Measurements from ENCODE around the gene SIL1.

The SIL1 gene

GRCh38 chr5:138983984-138984383 is 214.2 kb downstream of the SIL1 start:
- DNase-seq (ENCODE audit: low spot score): peak; percentile 60

- DNase-seq (ENCODE audit: low spot score): no peak
Observed at GRCh38 chr5:138981586-138981985, 216.6 kb downstream of the SIL1 start.

GRCh38 chr5:138981131-138981530 is 217.0 kb downstream of the SIL1 start:
- DNase-seq (ENCODE audit: low spot score): no peak

- no peak for DNase-seq (ENCODE audit: low spot score)
Observed at GRCh38 chr5:138980441-138980840, 217.7 kb downstream of the SIL1 start.

- DNase-seq (ENCODE audit: low spot score): no peak
Observed at GRCh38 chr5:138979684-138980280, 218.4 kb downstream of the SIL1 start.

- no peak for DNase-seq (ENCODE audit: low spot score)
Observed at GRCh38 chr5:138978581-138978980, 219.6 kb downstream of the SIL1 start.

GRCh38 chr5:138978080-138978479 is 220.1 kb downstream of the SIL1 start:
- DNase-seq (ENCODE audit: low spot score): no peak

GRCh38 chr5:138975098-138975847 is 222.9 kb downstream of the SIL1 start:
- DNase-seq (ENCODE audit: low spot score): no peak

GRCh38 chr5:138974227-138975063 is 223.7 kb downstream of the SIL1 start:
- no peak for DNase-seq (ENCODE audit: low spot score)

- DNase-seq (ENCODE audit: low spot score): no peak
Observed at GRCh38 chr5:138972836-138973235, 225.3 kb downstream of the SIL1 start.

GRCh38 chr5:138972230-138972629 is 225.9 kb downstream of the SIL1 start:
- DNase-seq (ENCODE audit: low spot score): no peak

- no peak for DNase-seq (ENCODE audit: low spot score)
Observed at GRCh38 chr5:138969323-138970002, 228.7 kb downstream of the SIL1 start.

- DNase-seq (ENCODE audit: low spot score): no peak
Observed at GRCh38 chr5:138968601-138969000, 229.6 kb downstream of the SIL1 start.

GRCh38 chr5:138967791-138968448 is 230.2 kb downstream of the SIL1 start:
- DNase-seq (ENCODE audit: low spot score): no peak

- DNase-seq (ENCODE audit: low spot score): no peak
Observed at GRCh38 chr5:138966236-138966985, 231.8 kb downstream of the SIL1 start.

GRCh38 chr5:138965626-138966025 is 232.5 kb downstream of the SIL1 start:
- DNase-seq (ENCODE audit: low spot score): no peak

GRCh38 chr5:138964647-138965201 is 233.4 kb downstream of the SIL1 start:
- no peak for DNase-seq (ENCODE audit: low spot score)

- DNase-seq (ENCODE audit: low spot score): no peak
Observed at GRCh38 chr5:138963763-138964371, 234.3 kb downstream of the SIL1 start.

- no peak for DNase-seq (ENCODE audit: low spot score)
Observed at GRCh38 chr5:138962614-138963370, 235.4 kb downstream of the SIL1 start.
